Astrocyte (in vitro differentiated cells and primary cell): Measurements from ENCODE around the gene TSC2.

Experiments used
- EZH2 ChIP-seq: IDR thresholded peaks from 2 replicates; pipeline ENCODE4 v1.6.1; 2012; ENCODE audit warnings: mild to moderate bottlenecking, low read length, inconsistent platforms; ENCODE audit not compliant: insufficient read depth
- TF ChIP-seq, protein P1 (sequence below): IDR thresholded peaks from 2 replicates; pipeline ENCODE4 v1.5.1; 2011; ENCODE audit warnings: low read depth, mild to moderate bottlenecking, inconsistent platforms, low read length, moderate library complexity; ENCODE audit not compliant: insufficient read depth

DNA sequence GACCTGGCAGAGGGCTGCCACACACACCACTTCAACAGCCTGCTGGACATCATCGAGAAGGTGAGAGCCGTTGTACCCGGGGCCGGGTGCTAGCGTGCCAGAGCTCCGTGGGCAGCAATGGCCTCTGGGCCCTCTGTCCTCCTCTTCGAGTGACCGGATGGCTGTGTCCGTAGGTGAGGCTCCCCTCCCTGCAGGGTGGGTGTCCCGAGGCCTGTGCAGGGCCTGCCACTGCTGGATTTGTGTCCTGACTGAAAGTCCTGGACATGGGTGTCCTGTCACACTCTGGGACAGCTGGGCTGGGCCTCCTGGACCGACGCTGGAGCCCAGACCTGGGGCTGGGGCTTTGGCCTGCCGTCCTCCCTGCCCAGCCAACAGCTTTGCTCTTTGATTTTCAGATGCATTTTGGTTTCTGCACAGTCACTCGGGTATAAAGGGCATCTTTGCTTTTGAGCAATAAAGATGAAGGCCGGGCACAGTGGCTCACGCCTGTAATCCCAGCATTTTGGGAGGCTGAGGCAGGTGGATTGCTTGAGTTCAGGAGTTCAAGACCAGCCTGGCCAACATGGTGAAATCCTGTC, 16.7 kb downstream of the TSC2 start:
- no peak for TF ChIP-seq EZH2
- TF ChIP-seq, protein P1, sequence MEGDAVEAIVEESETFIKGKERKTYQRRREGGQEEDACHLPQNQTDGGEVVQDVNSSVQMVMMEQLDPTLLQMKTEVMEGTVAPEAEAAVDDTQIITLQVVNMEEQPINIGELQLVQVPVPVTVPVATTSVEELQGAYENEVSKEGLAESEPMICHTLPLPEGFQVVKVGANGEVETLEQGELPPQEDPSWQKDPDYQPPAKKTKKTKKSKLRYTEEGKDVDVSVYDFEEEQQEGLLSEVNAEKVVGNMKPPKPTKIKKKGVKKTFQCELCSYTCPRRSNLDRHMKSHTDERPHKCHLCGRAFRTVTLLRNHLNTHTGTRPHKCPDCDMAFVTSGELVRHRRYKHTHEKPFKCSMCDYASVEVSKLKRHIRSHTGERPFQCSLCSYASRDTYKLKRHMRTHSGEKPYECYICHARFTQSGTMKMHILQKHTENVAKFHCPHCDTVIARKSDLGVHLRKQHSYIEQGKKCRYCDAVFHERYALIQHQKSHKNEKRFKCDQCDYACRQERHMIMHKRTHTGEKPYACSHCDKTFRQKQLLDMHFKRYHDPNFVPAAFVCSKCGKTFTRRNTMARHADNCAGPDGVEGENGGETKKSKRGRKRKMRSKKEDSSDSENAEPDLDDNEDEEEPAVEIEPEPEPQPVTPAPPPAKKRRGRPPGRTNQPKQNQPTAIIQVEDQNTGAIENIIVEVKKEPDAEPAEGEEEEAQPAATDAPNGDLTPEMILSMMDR, result no peak
